Glutamatergic neuron (in vitro differentiated cells): ENCODE measurements around the gene CASKIN2. TPM values are rescaled to one million over a fixed set of nuclear protein-coding genes. Genes with fewer than 3 reads are reported as not detected.
A peak's percentile ranks its signal among the peaks of the same experiment; 100 is the strongest.

ENCODE experiments used
- DNase-seq: peaks from one replicate; pipeline ENCODE4 v3.0.0; 2022
- H3K27ac Mint-ChIP-seq: one replicate; pipeline ENCODE4 v1.8.0; 2020; ENCODE audit warnings: mild to moderate bottlenecking, mixed read lengths, inconsistent platforms; ENCODE audit not compliant: unreplicated experiment
- H3K27me3 Mint-ChIP-seq: one replicate; pipeline ENCODE4 v1.8.0; 2020; ENCODE audit warnings: mild to moderate bottlenecking, moderate library complexity, mixed read lengths, inconsistent platforms; ENCODE audit not compliant: unreplicated experiment
- H3K36me3 Mint-ChIP-seq: one replicate; pipeline ENCODE4 v1.8.0; 2020; ENCODE audit warnings: mild to moderate bottlenecking, mixed read lengths, inconsistent platforms; ENCODE audit not compliant: unreplicated experiment
- H3K4me1 Mint-ChIP-seq: one replicate; pipeline ENCODE4 v1.8.0; 2020; ENCODE audit warnings: mild to moderate bottlenecking, low read depth, mixed read lengths, inconsistent platforms; ENCODE audit not compliant: unreplicated experiment
- H3K4me3 Mint-ChIP-seq: one replicate; pipeline ENCODE4 v1.8.0; 2020; ENCODE audit warnings: mild to moderate bottlenecking, mixed read lengths, inconsistent platforms; ENCODE audit not compliant: unreplicated experiment
- H3K9me3 Mint-ChIP-seq: one replicate; pipeline ENCODE4 v1.8.0; 2020; ENCODE audit warnings: mild to moderate bottlenecking, moderate library complexity, mixed read lengths, inconsistent platforms; ENCODE audit not compliant: unreplicated experiment
- CTCF ChIP-seq: fragments of 200-600 bp; sonication (generic); IDR thresholded peaks from one replicate; pipeline ENCODE4 v1.5.0; 2021; ENCODE audit not compliant: partially characterized antibody, unreplicated experiment
- total RNA-seq: library from RNA; stranded (reverse); fragmentation: NEBNext Ultra II Directional; extraction: Animal tissue kit (Norgen Biotek cat#: 25700); gene quantifications from one replicate; pipeline ENCODE4 v1.2.1, GENCODE V29; 2021; ENCODE audit not compliant: unreplicated experiment

CASKIN2 gene
- total RNA-seq, 1 donor from 2014 or later, result 22.1 TPM

- Mint-ChIP-seq H3K9me3 (peaks cover 7% of the 10 kb centered on the region), H3K27me3 (peaks cover 6% of the 10 kb centered on the region), H3K27ac (no peak overlapping the region), H3K36me3 (no peaks in the 10 kb centered on the region), H3K4me3 (no peak overlapping the region), H3K4me1 (peaks cover 5% of the 10 kb centered on the region)
- no peak for TF ChIP-seq CTCF
- DNase-seq, result no peak
These were observed 29.6 kb downstream of the CASKIN2 start for GRCh38 chr17:75485688-75486087.

- H3K4me1 Mint-ChIP-seq, result peaks cover 12% of the 10 kb centered on the region
- no peaks in the 10 kb centered on the region for H3K36me3 Mint-ChIP-seq
- no peak overlapping the region for H3K27ac Mint-ChIP-seq
These were observed 33.0 kb downstream of the CASKIN2 start for GRCh38 chr17:75482098-75482942.

GRCh38 chr17:75481194-75482068 is 33.9 kb downstream of the CASKIN2 start:
- Mint-ChIP-seq H3K9me3 (peaks cover 9% of the 10 kb centered on the region), H3K4me3 (no peak overlapping the region), H3K4me1 (peaks cover 15% of the 10 kb centered on the region), H3K36me3 (no peaks in the 10 kb centered on the region), H3K27me3 (peaks cover 7% of the 10 kb centered on the region), H3K27ac (no peak overlapping the region)
- no peak for DNase-seq
- TF ChIP-seq CTCF, result no peak

More at GRCh38 chr17:75482098-75482942, 33.0 kb downstream of the CASKIN2 start:
- no peak for DNase-seq
- TF ChIP-seq CTCF, result no peak
- Mint-ChIP-seq H3K9me3 (peaks cover 9% of the 10 kb centered on the region), H3K4me3 (no peak overlapping the region), H3K27me3 (peaks cover 8% of the 10 kb centered on the region)

GRCh38 chr17:75480281-75480680 is 35.1 kb downstream of the CASKIN2 start:
- H3K27ac Mint-ChIP-seq, result peak overlapping the region; percentile 22
- DNase-seq, result no peak
- peaks cover 19% of the 10 kb centered on the region for H3K4me1 Mint-ChIP-seq
- H3K4me3 Mint-ChIP-seq, result peak overlapping the region; percentile 71
- H3K36me3 Mint-ChIP-seq, result no peaks in the 10 kb centered on the region
- H3K27me3 Mint-ChIP-seq, result peaks cover 8% of the 10 kb centered on the region
- H3K9me3 Mint-ChIP-seq, result peaks cover 8% of the 10 kb centered on the region
- TF ChIP-seq CTCF, result no peak
